HG03460 (cell line): Measurements from ENCODE around the gene PRRG2.

Experiments
- ATAC-seq: cut with Tn5 transposase; IDR thresholded peaks from one replicate; pipeline ENCODE4 v1.9.1; 2021; ENCODE audit not compliant: unreplicated experiment

PRRG2 gene

DNA sequence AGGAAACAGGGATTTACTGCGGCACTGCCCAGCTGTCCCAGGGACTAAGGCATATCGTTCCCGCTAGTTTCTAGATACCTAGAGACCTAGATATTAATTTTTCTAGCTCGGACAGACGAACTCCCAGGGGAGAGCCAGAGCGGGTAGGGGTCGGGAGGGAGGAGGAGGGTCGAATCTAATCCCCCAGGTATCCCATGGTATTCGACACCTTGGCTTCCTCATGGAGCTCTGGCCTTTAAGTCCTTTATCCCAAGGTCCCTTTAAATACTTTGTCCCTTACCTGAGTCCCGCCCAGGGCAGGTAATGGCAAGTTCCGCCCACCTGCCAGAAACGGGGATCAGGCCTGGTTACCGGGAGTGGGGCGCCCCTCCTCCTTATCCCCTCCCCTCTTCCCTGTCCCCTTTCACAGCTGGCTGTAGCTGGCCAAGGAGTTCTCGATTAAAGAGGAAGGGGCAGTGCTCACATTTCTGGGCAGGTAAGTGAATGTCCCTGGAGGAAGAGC lies at the start of gene PRRG2:
PRRG2 (plus strand) TSS at position 310 of the 502 bp plus-strand sequence. CDS start 1,904 bp downstream, outside the sequence.
- ATAC-seq = no peak

DNA sequence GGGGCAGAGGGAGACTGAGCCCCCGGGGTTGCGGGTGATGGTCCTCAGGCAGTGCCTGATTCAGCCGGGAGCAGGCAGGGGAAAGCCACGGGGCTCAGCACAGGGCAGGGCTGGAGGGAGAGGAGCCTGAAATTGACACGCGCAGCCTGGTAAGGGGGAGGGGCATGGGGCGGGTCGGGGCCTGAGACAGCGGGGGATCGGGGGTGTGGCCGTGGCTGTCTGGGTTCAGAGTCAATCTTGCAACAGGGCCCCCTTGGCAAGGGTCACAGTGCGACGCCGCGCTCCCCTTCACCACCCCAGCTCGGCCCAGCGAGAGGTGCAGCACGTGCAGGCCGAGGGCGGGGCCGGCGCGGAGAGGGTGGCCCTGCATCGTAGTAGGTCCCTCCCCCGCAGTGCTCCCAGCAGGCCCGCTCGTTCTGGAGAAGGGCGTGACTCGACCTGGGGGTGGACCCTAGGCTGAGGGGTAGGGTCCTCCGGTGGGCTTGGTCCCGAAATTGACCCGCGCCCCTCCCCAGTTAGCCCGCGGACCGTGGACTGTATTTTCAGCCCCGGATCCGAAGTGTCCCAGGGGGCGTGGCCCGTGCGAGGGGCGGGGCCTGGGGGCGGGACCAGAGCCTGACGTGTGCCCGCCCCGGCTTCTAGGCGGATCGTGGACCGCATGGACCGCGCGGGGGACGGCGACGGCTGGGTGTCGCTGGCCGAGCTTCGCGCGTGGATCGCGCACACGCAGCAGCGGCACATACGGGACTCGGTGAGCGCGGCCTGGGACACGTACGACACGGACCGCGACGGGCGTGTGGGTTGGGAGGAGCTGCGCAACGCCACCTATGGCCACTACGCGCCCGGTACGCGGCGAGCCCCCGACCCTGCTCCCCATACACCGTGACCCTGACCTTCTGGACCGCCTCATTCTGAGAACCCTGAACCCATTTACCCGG lies 47.3 kb upstream of the PRRG2 start:
- ATAC-seq = peak; percentile 74

DNA sequence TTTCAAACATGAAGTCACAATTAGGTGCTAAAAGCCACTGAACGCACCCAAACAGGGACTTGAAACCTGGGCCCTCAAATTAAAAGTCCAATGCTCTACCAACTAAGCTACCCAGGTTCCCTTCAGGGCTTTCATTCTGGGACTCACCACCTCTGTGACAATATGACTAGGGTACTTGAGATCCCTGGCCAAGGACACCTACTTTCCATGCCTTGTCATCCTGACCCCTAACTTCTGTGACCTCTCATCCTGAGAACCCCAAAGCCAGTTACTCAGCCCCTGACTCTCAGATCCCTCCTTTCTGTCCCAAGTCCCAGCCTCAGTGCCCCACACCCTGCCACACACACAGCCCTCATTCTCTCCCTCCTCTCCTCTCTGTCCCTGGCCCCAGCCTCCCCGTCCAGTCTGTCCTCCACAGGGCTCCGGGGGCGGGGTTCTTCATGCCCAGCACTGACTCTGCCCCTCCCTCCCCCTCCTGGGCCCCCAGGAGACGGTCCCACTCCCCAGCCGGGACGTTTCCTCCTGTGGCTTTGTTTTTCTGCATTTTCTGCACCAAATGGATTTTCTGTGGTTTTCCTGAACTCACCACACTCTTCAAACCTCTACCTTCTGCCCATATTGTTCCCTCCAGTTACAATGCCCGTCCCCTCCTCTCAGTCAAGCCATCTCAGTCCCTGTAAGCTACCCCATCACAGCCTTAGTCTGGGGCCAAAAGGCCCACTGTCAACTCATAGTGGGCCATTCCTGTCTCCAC lies 46.3 kb upstream of the PRRG2 start:
- no peak for ATAC-seq

DNA sequence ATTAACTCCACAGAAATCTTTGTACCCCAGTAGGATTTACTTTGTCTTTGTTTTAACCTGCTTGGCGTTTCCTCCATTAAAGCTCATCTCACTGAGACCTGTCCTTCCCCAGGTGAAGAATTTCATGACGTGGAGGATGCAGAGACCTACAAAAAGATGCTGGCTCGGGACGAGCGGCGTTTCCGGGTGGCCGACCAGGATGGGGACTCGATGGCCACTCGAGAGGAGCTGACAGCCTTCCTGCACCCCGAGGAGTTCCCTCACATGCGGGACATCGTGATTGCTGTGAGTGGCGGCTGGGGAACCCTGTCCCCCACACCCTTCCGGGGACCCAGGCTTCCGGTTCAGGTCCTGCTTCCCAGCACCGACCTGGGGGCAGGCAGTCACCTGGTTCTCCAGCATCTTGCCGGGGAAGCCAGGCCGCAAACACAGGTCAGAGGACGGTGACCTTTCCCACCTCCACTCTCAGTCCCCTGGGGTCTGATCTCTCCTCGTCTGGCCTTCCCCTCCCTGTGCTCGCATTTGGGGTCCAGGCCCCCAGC lies 44.1 kb upstream of the PRRG2 start:
- ATAC-seq = no peak

DNA sequence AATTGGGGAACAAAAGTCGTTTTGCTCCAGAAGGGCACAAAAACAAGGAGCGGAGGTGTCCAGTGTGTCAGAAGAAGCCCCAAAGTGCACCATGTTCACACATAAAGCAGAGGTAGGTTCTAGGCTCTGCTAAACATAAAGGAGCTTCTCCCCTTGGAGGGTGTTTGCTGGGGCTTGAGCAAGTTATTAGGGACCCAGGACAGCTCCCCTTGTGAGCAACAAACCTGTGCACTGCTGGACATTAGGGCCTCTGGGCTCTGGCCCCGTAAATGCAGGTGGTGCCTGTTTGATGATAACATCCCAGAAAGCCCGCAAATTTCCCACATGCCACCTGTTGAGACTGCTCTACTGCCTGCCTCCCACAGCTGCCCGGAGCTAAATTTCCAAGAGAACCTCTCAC lies 42.5 kb upstream of the PRRG2 start:
- no peak for ATAC-seq

DNA sequence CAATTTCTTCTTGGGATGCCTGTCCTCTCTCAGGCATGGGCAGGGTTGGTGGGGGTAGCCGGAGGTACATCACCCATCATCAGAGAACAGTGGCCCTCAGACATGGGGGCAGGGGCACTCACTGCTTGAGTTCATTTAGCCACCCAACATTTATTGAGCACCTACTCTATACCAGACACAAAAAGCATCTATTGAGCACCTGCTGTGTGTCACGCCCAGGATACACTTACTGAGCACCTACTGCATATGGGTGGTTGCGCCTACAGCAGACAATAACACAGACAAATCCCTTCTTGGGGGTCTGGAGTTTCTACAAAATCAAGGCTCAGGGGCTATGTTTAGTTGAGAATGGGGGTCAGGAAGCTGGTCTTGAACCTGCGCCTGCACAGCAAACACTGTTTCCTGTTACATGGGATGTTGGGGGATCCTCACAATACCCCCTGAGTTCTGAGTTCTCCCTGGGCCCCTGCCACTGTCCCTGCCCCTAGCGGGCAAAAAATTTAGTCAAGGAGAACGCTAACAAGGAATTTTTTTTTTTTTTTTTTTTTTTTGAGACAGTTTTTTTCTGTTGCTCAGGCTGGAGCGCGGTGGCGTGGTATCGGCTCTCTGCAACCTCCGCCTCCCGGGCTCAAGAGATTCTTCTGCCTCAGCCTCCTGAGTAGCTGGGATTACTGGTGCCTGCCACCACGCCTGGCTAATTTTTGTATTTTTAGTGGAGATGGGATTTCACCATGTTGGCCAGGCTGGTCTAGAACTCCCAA lies 41.7 kb upstream of the PRRG2 start:
- ATAC-seq = no peak

DNA sequence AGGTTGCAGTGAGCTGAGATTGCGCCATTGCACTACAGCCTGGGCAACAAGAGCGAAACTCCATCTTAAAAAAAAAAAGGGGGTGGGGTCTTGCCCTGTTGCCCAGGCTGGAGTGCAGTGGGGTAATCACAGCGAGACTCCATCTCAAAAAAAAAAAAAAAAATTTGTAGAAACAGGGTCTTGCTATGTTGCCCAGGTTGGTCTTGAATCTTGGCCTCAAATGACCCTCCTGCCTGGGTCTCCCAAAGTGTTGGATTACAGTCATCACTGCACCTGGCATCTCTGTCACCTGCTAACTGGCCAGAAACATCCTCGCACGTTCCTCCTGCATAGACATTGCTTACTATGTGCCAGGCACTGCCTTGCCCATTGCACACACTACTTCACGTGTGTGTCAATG lies 39.2 kb upstream of the PRRG2 start:
- no peak for ATAC-seq

DNA sequence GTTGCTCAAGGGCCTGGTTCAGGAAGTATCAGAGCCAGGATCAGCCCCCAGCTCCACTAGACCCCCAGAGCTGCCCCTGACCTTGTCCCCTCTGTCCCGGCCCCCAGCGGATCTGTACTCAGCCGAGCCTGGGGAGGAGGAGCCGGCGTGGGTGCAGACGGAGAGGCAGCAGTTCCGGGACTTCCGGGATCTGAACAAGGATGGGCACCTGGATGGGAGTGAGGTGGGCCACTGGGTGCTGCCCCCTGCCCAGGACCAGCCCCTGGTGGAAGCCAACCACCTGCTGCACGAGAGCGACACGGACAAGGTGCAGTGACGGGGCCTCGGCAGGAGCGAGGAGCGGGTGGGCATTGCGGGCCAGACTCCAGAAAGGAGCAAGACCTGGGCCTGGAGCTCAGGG lies 38.7 kb upstream of the PRRG2 start:
- no peak for ATAC-seq

DNA sequence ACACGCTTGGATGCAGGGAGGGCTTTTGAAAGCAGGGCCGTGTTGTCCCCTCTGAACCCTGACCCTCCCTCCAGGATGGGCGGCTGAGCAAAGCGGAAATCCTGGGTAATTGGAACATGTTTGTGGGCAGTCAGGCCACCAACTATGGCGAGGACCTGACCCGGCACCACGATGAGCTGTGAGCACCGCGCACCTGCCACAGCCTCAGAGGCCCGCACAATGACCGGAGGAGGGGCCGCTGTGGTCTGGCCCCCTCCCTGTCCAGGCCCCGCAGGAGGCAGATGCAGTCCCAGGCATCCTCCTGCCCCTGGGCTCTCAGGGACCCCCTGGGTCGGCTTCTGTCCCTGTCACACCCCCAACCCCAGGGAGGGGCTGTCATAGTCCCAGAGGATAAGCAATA lies 38.1 kb upstream of the PRRG2 start:
- no peak for ATAC-seq

DNA sequence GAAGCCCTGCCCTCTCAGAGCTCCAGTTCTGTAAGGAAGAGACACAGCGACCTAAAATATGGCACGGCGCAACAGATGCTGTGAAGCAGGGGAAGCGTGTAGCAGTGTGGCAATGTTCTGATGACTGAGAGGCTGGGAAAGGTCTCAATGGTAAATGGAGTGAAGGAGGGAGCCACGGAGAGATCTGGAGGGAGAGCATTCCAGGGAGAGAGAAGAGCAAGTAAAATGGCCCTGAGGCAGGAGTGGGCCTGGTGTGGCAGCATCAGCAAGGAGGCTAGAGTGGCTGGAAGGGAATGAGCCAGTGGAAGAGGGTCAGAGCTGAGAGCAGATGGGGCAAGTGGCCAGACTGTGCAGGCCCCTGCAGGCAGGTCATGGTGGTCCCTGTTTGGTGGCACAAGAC lies 37.0 kb upstream of the PRRG2 start:
- no peak for ATAC-seq

DNA sequence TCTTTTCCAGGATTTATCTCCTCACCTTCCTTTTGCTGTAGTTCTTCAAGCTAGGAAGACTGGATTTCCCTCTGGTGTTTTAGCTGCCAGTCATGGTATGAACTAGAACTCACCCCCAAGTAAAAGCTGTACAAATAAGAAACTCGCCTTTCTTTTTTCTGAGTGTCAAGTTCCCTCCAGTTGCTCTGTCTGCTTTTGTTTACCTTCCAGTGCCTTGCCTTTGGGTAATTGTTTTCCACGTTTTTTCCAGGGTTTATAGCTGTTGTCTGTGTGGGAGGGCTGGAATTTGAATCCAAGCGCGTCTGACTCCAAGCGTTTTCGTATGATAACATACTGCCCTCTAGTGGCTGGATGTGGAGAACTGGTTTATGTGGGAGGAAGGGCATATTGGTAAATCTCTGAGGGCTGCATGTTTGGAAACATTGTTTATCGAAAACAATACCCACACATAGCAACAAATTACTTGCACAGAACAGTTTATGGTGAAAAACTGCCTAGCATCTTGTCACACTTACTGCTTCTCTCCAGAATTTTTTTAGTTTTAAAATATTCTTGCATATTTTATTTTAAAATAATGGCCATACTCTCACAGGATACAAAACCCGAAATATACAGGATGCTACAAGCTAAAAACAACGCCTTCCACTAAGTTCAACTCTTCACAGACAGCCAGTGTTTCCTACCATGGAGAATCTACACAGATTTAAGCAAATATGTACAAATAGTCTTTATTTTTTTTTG lies 34.1 kb upstream of the PRRG2 start:
- ATAC-seq = no peak

DNA sequence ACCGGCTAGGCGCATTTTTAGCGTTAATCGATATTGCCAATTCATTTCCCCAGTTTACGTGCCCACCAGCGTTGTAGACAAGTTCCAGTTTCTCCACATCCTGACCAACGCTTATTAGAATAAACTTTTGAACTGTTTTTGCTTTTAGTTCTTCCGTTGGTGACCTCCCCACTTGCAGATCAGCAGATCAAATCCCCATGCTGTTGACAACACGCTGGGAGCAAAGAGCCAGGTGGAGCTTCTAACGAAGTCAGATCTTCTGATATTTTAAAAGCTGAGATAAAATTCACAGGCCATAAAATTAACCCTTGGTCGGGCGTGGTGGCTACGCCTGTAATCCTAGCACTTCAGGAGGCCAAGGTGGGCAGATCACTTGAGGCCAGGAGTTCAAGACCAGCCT lies 32.1 kb upstream of the PRRG2 start:
- no peak for ATAC-seq

DNA sequence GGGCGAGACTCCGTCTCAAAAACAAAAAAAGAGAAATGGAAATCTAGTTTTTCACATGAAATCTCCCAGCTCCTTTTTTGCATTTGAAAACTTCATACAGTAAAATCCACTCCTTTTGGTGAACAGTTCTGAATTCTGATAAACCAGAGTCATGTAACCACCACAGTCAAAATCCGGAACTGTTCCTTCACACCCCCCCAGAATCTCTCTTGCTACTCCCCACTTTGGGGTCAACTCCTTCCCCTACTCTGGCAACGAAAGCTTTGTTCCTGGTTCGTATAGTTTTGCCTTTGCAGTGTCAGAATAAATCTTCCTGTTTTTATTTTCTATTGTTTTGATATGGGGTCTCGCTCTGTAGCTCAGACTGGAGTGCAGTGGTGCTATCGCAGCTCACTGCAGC lies 29.6 kb upstream of the PRRG2 start:
- no peak for ATAC-seq

DNA sequence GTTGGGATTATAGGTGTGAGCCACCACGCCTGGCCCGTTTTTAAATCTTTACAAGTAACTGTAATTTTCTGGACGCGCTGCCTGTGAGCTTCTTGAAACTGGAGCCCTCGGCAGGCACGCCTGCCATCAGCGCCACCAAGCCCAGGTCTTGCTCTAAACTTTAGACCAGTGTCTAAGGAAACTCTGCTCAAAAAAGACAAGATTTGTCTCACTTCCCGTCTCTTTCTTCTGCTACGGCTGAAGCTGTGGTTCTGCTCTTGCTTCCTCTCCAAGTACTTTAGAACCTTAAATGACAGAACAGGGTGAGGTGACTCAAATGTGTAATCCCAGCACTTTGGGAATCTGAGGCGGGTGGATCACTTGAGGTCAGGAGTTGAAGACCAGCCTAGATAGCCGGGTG lies 28.4 kb upstream of the PRRG2 start:
- ATAC-seq = no peak

DNA sequence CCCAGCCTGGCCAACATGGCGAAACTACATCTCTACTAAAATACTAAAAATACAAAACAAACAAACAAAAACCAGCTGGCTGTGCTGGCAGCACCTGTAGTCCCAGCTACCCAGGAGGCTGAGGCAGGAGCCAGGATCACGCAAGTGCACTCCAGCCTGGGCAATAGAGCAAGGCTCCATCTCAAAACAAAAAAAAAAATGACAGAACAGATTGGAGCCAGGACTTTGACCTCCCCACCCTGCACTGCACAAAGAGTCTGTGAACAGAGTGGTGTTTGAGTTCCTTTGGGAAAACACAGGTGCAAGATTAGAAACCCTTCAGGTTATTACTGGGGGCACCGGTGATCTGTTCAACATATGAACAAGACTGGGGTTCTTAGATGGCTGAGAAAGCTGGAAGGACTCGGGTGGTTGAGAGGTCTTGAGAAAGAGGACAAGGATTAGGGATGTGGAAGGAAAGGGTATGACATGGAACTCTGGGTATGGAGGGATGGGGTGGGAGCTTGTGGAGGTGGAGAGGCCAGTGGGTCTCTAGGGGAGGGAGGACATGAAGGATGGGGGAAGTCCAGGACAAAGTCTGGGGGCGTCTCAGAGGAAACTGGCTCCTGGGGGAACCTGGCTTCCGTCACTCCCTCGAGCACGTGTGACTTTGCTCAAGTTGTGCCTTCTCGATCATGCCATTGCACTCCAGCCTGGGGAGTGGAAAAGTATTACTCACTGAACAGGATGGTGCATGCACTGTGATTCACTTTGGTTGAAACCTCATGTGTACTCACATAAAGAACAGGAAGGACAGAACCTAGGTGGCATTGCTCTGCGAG lies 27.5 kb upstream of the PRRG2 start:
- no peak for ATAC-seq

DNA sequence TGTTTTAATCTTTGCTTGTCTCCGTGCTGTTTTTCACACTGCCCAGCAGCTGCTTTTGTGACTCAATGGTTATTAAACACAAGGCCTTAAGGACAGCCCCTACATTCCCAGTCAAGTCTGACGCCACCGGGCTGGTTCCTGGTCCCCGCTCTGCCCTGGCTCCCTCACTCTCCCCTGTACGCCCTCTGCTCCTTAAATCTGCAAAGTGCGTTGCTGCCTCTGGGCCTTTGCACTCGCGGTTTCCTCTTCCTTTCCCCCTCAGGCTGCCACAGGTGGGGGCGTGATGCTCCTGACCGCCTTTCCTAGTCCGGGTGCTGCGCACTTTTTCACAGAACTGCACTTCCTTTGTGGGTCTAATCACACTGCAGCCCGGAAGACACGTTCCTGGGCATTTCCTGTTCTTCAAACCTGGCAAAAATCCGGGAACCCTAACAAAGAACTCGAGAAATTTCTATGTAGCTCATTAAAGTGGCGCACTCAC lies 26.4 kb upstream of the PRRG2 start:
- no peak for ATAC-seq

DNA sequence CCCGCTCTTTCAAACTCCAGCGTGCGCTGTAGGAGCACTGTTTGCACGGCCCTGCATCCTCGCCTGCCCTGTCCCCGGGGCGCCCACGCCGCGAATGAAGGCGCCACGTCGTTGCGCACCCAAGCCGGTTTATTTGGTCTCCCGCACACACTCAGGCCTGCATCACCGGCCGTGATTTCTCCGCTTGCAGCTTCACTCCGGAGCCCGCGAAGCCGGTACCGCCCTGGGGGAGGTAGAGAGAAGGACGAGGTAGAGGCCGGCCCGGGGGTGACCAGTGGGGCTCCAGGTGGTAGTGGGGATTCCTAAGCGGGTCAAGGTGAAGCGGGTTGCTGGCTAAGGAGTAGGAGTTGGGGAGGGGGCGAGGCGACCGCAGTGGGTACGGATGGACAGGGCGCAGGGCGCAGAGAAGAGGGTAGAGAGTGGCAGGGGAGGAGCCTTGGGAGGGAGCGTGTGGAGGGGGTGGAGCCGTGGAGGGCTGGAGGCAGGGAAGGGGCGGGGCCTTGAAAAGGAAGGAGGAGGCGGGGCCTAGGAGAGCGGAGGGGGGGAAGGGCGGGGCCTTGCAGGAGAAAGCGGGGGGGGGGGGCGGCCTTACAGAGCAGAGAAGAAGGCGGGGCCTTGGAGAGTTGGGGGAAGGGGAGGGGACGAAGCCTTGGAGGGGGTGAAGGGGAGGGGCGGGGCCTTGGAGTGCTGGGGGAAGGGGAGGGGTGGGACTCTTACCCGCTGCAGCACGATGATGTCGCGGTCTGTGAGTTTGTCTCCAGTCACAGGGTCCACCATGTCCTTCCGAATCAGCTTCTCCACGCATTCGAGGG lies 25.3 kb upstream of the PRRG2 start:
- no peak for ATAC-seq
